CD14-positive monocyte (primary cell): ENCODE measurements around the gene LCORL. TPM values are rescaled to one million over a fixed set of nuclear protein-coding genes. Genes with fewer than 3 reads are reported as not detected.

Experiments used
- DNase-seq, 3 donors: peaks; one replicate each; pipeline ENCODE4 v3.0.0-alpha.2; 2011 to 2022
- H2AFZ ChIP-seq: 2 replicates; pipeline ENCODE4 v1.6.0; 2012; ENCODE audit warnings: mild to moderate bottlenecking, low read depth, low read length, inconsistent platforms; ENCODE audit not compliant: insufficient read depth, poor library complexity, severe bottlenecking
- H3K27ac ChIP-seq, 2 donors: 1 replicate in 1 of 2; 2 replicates in 1 of 2; pipeline ENCODE4 v1.5.1; 2012 to 2013; ENCODE audit warnings: low read length in 2 of 2, control low read depth in 1 of 2, inconsistent platforms in 1 of 2, low read depth in 1 of 2, mild to moderate bottlenecking in 1 of 2
- H3K27me3 ChIP-seq, 2 donors: one replicate each; pipeline versions ENCODE4 v1.6.0 to v1.6.1; 2011 to 2013; ENCODE audit warnings: low read length in 2 of 2; ENCODE audit not compliant: control insufficient read depth in 2 of 2, insufficient read depth in 2 of 2
- H3K36me3 ChIP-seq, 2 donors: replicated peaks in 1 of 2; 1 replicate in 1 of 2; 2 replicates in 1 of 2; pipeline versions ENCODE4 v1.5.1 to v1.6.1; 2012 to 2013; ENCODE audit warnings: low read length in 2 of 2, control low read depth in 1 of 2, inconsistent platforms in 1 of 2, mild to moderate bottlenecking in 1 of 2; ENCODE audit not compliant: insufficient read depth in 2 of 2, control insufficient read depth in 1 of 2
- H3K4me1 ChIP-seq, 2 donors: 1 replicate in 1 of 2; 2 replicates in 1 of 2; pipeline versions ENCODE4 v1.5.1 to v1.6.1; 2012 to 2013; ENCODE audit warnings: low read length in 2 of 2, control low read depth in 1 of 2, inconsistent platforms in 1 of 2, mild to moderate bottlenecking in 1 of 2, moderate library complexity in 1 of 2; ENCODE audit not compliant: insufficient read depth in 2 of 2, control insufficient read depth in 1 of 2
- H3K4me2 ChIP-seq: replicated peaks from 2 replicates; pipeline ENCODE3; 2012; ENCODE audit warnings: low read length, moderate library complexity, mild to moderate bottlenecking; ENCODE audit not compliant: poor library complexity, severe bottlenecking; ENCODE audit errors: extremely low read depth
- H3K4me3 ChIP-seq, 3 experiments: fragments of 200-600 bp in 1 of 3; sonication (generic) in 1 of 3; replicated peaks in 1 of 3; 1 replicate in 2 of 3; 2 replicates in 1 of 3; pipeline ENCODE4 v1.5.1; 2011 to 2013; ENCODE audit warnings: low read length in 3 of 3, mild to moderate bottlenecking in 3 of 3, control low read depth in 2 of 3, low read depth in 2 of 3, inconsistent platforms in 1 of 3, moderate library complexity in 1 of 3
- H3K79me2 ChIP-seq: 2 replicates; pipeline ENCODE4 v1.6.0; 2012; ENCODE audit warnings: mild to moderate bottlenecking, control low read depth, inconsistent platforms, low read length, moderate library complexity; ENCODE audit not compliant: insufficient read depth
- H3K9ac ChIP-seq: 2 replicates; pipeline ENCODE4 v1.6.0; 2017; ENCODE audit warnings: low read length, mild to moderate bottlenecking; ENCODE audit not compliant: insufficient read depth, poor library complexity, severe bottlenecking
- H3K9me3 ChIP-seq, 2 donors: replicated peaks in 1 of 2; 1 replicate in 1 of 2; 2 replicates in 1 of 2; pipeline versions ENCODE4 v1.5.1 to v1.6.1; 2012 to 2013; ENCODE audit warnings: low read length in 2 of 2, control low read depth in 1 of 2; ENCODE audit not compliant: control insufficient read depth in 1 of 2, insufficient read depth in 1 of 2
- H4K20me1 ChIP-seq: 2 replicates; pipeline ENCODE4 v1.6.0; 2012; ENCODE audit warnings: mild to moderate bottlenecking, low read length, control low read depth, moderate library complexity; ENCODE audit not compliant: insufficient read depth
- H3K27ac Mint-ChIP-seq, 7 donors: one replicate each; pipeline ENCODE4 v1.8.0; 2020; ENCODE audit warnings: mild to moderate bottlenecking in 7 of 7, mixed read lengths in 7 of 7, moderate library complexity in 6 of 7, inconsistent platforms in 2 of 7
- H3K27me3 Mint-ChIP-seq, 3 donors: one replicate each; pipeline ENCODE4 v1.8.0; 2021 to 2022; ENCODE audit warnings: low read depth in 3 of 3, mild to moderate bottlenecking in 3 of 3, mixed read lengths in 3 of 3, moderate library complexity in 3 of 3, inconsistent platforms in 1 of 3
- H3K36me3 Mint-ChIP-seq, 2 donors: one replicate each; pipeline ENCODE4 v1.8.0; 2020; ENCODE audit warnings: mixed read lengths in 2 of 2, inconsistent platforms in 1 of 2, mild to moderate bottlenecking in 1 of 2
- H3K4me1 Mint-ChIP-seq: one replicate; pipeline ENCODE4 v1.8.0; 2020; ENCODE audit warnings: mild to moderate bottlenecking, mixed read lengths
- H3K4me3 Mint-ChIP-seq, 2 donors: one replicate each; pipeline ENCODE4 v1.8.0; 2020; ENCODE audit warnings: mild to moderate bottlenecking in 2 of 2, mixed read lengths in 2 of 2, moderate library complexity in 1 of 2
- H3K9me3 Mint-ChIP-seq, 7 donors: one replicate each; pipeline ENCODE4 v1.8.0; 2020 to 2022; ENCODE audit warnings: mixed read lengths in 7 of 7, mild to moderate bottlenecking in 6 of 7, moderate library complexity in 6 of 7, inconsistent platforms in 2 of 7
- WGBS: methylation state at CpG from one replicate; pipeline ENCODE4 v1.1.5; 2013; ENCODE audit warnings: missing lambda C conversion rate; ENCODE audit not compliant: insufficient coverage; 5-methylcytosine and 5-hydroxymethylcytosine counted together
- intact Hi-C, 2 donors: fragments of 100-400 bp; cut with micrococcal nuclease; formaldehyde crosslinking; loops; one replicate each; pipeline versions ENCODE4 v1.15.0 to v1.15.1; 2023
- polyA plus RNA-seq, 3 donors: library from polyadenylated mRNA; depleted of rRNA in 1 of 3; unstranded in 2 of 3; stranded (reverse) in 1 of 3; fragments of 300-500 nt in 2 of 3; fragments of >200 nt in 1 of 3; fragmentation: Illumina TruSeq in 2 of 3; gene quantifications; 1 replicate in 2 of 3; 2 replicates in 1 of 3; pipeline ENCODE4 v1.2.3, GENCODE V29; 2012 to 2021
- TF ChIP-seq, protein P1 (sequence below): fragments of 200-600 bp; IDR thresholded peaks from one replicate; pipeline ENCODE4 v1.8.0; 2022; ENCODE audit warnings: antibody characterized with exemption, mild to moderate bottlenecking

LCORL gene
- polyA plus RNA-seq, 3 donors: 3.1 to 19.1 (median 9.6) TPM

DNA sequence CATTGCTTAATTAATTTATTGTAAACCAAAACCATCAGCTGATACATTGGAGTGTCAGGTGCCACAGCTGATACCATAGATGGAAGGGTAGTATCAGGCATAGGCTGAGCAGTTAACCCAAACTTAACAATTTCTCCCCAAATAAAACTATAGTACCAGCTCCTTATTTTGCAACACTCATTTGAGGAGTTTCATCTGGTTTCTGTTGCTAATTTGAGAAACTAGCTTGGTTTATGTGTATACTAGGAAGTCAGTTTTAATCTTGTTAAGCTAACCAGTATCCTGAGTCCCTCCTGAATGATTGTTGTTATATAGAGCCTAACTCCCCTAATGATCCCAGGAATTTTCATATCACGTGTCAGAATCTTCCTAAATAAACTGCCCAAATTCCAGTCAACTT, 223.7 kb downstream of the LCORL start:
- H3K79me2 ChIP-seq: peaks cover 5% of the 10 kb centered on the region
- TF ChIP-seq, protein P1, sequence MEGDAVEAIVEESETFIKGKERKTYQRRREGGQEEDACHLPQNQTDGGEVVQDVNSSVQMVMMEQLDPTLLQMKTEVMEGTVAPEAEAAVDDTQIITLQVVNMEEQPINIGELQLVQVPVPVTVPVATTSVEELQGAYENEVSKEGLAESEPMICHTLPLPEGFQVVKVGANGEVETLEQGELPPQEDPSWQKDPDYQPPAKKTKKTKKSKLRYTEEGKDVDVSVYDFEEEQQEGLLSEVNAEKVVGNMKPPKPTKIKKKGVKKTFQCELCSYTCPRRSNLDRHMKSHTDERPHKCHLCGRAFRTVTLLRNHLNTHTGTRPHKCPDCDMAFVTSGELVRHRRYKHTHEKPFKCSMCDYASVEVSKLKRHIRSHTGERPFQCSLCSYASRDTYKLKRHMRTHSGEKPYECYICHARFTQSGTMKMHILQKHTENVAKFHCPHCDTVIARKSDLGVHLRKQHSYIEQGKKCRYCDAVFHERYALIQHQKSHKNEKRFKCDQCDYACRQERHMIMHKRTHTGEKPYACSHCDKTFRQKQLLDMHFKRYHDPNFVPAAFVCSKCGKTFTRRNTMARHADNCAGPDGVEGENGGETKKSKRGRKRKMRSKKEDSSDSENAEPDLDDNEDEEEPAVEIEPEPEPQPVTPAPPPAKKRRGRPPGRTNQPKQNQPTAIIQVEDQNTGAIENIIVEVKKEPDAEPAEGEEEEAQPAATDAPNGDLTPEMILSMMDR: no peak
- H3K4me1 ChIP-seq: no peaks in the 10 kb centered on the region
- peaks cover 5% of the 10 kb centered on the region for H4K20me1 ChIP-seq
- no peaks in the 10 kb centered on the region for H3K9me3 ChIP-seq
- DNase-seq: no peak
- no peak overlapping the region for H3K4me2 ChIP-seq
- H3K4me3 ChIP-seq: no peak overlapping the region
- intact Hi-C loops: no loop called here
- no peak overlapping the region for H3K27ac Mint-ChIP-seq
- no peaks in the 10 kb centered on the region for H3K27me3 ChIP-seq
- peaks cover 0 to 3% (median 0%) of the 10 kb centered on the region in 3 donors for H3K27me3 Mint-ChIP-seq
- H3K4me1 Mint-ChIP-seq: no peaks in the 10 kb centered on the region
- H3K36me3 Mint-ChIP-seq: peaks cover 35 to 63% of the 10 kb centered on the region in 2 donors
- H3K4me3 Mint-ChIP-seq: no peak overlapping the region
- peaks cover 15 to 50% of the 10 kb centered on the region in 2 donors for H3K36me3 ChIP-seq
- no peak overlapping the region for H2AFZ ChIP-seq
- no CpG with 5 or more reads among the region's 1 CpG for WGBS
- no peak overlapping the region for H3K27ac ChIP-seq
- peaks cover 0 to 3% (median 0%) of the 10 kb centered on the region in 7 donors for H3K9me3 Mint-ChIP-seq
- no peak overlapping the region for H3K9ac ChIP-seq

DNA sequence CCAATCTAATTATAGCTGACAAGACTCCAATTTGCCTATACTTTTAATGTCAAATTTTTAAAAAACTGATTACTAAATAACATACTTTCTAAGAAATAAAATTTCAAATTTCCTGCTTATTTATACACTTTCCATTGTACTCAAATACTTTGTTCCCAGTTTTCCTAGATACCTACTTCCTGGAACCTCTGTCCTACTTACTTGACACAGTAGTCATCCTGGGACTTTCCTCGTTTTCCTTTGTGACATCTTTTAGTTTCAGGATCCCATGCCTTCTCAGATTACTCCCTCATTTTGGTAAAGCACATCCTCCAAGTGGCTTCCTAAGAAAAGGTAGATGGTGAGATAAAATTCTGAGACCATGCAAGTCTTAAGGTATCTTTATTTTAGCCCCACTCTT, 226.8 kb downstream of the LCORL start:
- Histone ChIP-seq H3K4me1 (no peaks in the 10 kb centered on the region), H3K4me2 (no peak overlapping the region), H3K9ac (no peak overlapping the region), H3K79me2 (no peaks in the 10 kb centered on the region), H3K4me3 (no peak overlapping the region), H3K9me3 (no peaks in the 10 kb centered on the region), H4K20me1 (no peaks in the 10 kb centered on the region), H3K27me3 (no peaks in the 10 kb centered on the region), H3K27ac (no peak overlapping the region), H2AFZ (no peak overlapping the region), H3K36me3 (peaks cover 4 to 24% of the 10 kb centered on the region in 2 donors)
- intact Hi-C loops: no loop called here
- Mint-ChIP-seq H3K27me3 (peaks cover 0 to 1% (median 0%) of the 10 kb centered on the region in 3 donors), H3K4me1 (no peaks in the 10 kb centered on the region), H3K36me3 (peaks cover 28 to 52% of the 10 kb centered on the region in 2 donors), H3K9me3 (peaks cover 0 to 6% (median 0%) of the 10 kb centered on the region in 7 donors), H3K27ac (no peak overlapping the region), H3K4me3 (no peak overlapping the region)
- TF ChIP-seq, protein P1: no peak
- no CpG with 5 or more reads among the region's 1 CpG for WGBS
- no peak for DNase-seq

Other genes with a start within 250 kb of the LCORL start
- not detected for gene FAM184B, start 240.1 kb downstream of the LCORL start, polyA plus RNA-seq
- 10 to 100 TPM in 1 of 3 donors, 1 to 10 TPM in 2; 4.1 to 14.5 (median 4.6) TPM for gene DCAF16, start 211.0 kb downstream of the LCORL start, polyA plus RNA-seq
- not detected for gene NCAPG, start 210.8 kb downstream of the LCORL start, polyA plus RNA-seq